Retina (tissue), 1 donor: Measurements from ENCODE around the gene DPYSL4.
"Not testable (repeated sequence)": the region's sequence is repeated elsewhere in the genome, so short reads cannot be mapped to it uniquely, and the experiment has no call there.

Experiments
- DNase-seq: peaks from one replicate; pipeline ENCODE4 v3.0.0-alpha.2; 2016

Gene DPYSL4

DNA sequence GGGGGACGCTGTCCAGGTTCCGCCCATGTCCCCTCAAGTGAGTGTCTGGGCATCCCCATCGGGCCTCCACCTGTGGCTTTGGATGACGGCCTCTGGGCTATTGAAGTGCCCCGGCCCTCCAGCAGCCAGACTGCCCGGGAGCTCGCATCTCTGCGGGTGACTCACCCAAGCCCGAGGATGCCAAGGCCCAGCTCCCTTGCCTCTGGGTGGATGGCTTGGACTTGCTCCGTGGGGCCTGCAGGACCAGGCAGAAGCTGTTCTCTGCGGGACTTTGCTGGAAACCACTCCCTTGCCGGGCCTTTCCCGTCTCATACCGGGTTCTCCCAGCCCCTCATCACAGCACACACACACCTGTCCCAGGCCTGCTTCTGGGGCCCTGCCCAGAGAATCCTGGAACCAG lies 22.4 kb downstream of the DPYSL4 start:
- no peak for DNase-seq

DNA sequence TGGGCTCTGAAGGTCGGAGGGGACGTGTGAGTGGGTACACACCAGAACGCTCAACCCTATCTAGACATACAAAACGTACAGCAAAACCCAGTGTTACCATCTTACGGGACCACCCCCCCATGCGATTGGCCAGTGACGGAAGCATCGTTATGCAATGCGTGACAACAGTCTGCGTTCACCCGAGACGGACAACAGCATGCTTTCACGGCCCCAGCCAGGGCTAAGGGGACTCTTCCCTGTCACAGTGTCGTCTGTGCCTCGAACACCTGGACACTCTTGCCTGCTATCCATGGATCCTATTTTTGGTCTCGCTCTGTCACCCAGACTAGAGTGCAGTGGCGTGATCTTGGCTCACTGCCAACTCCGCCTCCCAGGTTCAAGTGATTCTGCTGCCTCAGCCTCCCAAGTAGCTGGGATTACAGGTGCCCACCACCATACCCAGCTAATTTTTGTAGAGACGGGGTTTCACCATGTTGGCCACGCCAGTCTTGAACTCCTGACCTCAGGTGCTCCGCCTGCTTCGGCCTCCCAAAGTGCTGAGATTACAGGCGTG lies 23.3 kb downstream of the DPYSL4 start:
- no peak for DNase-seq

DNA sequence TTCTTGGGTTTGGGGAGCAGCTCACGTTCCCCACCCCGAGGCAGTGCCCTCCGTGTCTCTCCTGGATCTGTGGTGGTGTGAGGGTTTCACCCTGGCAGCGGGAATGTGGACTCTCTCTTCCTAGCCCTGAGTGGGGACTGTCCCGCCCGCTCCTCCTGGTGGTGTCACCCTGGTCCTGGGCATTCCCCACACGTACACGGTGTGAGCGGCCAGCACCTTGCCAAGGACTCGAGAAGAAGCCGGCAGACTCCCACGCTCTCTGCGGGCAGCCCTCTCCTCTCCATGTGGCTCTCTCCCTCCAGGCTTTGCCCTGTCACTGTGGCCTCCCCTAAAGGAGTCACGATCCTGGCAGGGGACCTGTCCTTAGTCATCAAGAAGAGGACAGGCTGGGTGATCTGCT lies 24.0 kb downstream of the DPYSL4 start:
- DNase-seq, result no peak

DNA sequence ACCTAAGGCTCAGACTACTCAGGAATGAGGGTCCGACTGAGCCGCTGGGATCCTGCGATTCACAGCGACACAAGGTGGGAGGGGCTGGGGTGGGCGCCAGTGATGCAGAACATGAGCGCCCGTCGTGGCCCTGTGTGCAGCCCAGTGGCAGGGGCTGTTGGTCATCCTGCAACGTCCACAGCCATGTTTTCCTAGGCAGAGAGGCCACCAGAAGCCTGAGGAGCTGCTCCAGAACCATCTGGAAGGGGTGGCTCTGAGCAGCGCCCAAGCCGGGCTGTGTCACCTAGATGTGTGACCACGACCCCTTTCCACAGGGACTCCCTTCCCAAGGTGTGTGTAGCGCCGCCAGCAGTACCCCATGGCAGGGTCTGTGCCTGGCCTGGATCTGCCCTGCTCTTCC lies 24.5 kb downstream of the DPYSL4 start:
- DNase-seq, result no peak

DNA sequence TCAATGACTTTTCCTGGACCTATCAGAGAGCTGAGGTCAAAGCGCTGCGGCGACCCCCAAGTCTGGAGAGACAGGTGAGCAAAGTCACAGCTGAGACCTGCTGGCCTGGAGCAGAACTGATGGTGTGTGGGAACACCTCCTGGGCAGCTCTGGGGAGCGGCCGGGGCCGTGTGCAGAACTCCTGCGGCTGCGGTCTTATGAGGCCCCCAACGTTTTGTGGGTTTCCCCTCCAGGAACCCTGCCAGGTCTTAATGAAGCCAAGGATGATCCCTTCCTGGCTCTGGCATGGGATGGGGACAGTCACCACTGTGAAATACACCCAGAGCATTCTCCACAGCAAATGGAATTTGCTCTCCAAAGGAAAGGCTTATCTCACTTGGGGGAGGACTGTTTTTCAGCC lies 26.1 kb downstream of the DPYSL4 start:
- DNase-seq, result no peak

DNA sequence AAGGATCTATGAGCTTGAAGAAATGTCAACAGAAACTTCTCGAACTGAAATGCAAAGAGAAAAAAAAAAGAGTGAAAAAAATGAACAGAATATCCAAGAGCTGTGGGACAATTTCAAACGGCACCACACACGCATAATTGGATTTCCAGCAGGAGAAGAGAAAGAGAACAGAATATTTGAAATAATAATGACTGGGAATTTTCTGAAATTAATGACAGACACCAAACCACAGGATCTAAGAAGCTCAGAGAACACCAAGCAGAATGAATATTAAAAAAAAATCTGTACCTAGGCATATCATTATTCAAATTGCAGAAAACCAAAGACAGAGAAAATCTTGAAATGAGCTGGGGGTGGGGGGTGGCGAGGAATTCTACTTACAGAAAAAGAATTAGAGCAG lies 27.2 kb downstream of the DPYSL4 start:
- no peak for DNase-seq

DNA sequence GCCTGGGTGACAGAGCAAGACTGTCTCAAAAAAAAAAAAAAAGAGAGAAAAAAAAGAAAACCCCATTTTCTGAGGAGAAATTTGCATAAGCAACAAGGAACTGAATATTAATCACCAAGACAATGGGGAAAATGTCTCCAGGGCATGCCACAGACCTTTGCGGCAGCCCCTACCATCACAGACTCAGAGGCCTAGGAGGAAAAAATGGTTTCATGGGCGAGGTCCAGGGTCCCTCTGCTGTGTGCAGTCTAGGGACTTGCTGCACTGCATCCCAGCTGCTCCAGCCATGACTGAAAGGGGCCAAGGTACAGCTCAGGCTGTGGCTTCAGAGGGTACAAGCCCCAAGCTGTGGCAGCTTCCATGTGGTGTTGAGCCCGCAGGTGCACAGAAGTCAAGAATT lies 29.7 kb downstream of the DPYSL4 start:
- not testable (repeated sequence) for DNase-seq

DNA sequence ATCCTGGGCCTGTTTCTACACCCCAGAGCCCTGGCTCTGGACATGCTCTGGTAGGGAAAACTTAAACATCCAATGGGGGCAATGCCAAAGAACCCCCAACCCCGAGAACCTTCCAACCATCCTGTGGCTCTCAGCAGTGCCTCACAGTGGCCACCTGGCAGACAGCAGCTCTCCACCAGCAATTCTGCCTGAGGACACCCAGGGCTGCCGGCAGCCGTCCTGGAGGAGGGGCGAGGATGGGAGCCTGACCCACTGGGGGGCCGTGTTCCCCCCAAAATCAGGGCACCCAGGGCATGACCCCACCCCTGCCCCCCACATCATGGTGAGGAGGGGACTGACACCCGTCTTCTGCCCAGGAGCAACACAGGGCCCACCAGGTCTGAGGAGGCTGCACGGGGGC lies 32.7 kb downstream of the DPYSL4 start:
- no peak for DNase-seq

DNA sequence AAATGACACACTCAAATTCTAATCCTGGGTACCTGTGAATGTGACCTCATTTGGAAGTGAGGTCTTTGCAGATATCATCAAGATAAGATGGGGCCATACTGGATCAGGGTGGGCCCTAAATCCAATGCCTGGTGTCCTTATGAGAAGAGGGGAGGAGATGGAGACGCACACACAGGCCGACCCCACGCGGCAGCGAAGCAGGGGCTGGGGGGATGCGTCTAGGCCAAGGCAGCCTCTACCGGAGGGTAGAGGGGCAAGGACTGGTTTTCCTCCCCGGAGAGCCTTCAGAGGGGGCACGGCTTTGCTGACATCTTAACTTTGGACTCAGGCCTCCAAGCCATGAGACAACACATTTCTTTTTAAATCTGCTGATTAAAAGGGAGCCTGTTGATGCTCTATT lies 33.3 kb downstream of the DPYSL4 start:
- no peak for DNase-seq

DNA sequence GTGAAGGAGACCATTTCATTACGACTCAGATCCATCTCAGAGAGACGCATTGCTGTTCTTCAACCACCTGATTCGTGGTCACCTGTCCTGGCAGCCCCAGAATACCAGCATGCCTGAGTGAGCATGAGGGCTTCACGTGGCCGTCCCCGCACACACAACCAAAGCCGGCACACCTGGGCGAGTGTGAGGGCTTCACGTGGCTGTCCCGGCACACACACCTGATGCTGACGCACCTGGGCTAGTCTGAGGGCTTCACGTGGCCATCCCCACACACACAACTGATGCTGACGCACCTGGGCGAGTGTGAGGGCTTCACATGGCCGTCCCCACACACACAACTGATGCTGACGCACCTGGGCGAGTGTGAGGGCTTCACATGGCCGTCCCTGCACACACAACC lies 34.2 kb downstream of the DPYSL4 start:
- not testable (repeated sequence) for DNase-seq

DNA sequence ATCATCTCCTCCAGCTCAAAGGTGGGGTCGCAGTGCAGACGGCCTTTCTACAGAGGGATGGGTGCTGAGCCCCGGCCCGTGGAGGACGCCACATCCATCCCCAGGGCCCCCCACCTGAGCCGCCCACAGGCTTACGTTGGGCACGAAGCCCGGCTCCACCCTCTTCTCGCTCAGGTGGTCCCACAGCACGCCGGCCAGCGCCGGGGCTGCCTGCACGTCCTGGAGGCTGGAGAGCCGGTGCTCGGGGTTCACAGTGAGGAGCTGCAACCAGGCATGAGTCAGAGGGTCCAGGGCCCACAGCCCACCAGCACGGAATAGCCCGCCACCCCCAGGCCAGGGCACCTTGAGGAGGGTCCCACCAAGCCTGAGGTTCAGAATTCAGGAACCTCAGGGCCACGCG lies 36.0 kb downstream of the DPYSL4 start:
- DNase-seq, result no peak

DNA sequence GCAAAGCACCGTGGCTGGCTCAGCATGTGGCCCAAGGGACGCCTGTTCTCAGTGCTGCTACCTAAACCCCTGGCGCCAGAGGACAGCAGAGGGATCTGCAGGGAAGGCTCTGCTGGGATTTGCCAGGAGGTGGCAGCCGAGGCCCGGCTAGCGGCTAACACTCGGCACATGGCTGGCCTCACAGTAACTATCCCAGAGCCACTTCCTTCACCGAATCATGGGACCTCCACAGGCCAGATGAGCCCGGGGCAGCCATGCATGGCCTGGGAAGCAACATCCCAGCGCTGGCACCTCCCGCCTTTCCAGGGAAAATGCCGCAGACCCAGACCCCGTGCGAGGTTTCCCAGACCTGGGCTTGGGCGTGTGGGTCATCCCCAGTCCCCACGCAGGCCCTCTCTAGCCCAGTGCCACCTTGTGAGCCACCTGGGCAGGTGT lies 36.4 kb downstream of the DPYSL4 start:
- DNase-seq, result peak; percentile 85

DNA sequence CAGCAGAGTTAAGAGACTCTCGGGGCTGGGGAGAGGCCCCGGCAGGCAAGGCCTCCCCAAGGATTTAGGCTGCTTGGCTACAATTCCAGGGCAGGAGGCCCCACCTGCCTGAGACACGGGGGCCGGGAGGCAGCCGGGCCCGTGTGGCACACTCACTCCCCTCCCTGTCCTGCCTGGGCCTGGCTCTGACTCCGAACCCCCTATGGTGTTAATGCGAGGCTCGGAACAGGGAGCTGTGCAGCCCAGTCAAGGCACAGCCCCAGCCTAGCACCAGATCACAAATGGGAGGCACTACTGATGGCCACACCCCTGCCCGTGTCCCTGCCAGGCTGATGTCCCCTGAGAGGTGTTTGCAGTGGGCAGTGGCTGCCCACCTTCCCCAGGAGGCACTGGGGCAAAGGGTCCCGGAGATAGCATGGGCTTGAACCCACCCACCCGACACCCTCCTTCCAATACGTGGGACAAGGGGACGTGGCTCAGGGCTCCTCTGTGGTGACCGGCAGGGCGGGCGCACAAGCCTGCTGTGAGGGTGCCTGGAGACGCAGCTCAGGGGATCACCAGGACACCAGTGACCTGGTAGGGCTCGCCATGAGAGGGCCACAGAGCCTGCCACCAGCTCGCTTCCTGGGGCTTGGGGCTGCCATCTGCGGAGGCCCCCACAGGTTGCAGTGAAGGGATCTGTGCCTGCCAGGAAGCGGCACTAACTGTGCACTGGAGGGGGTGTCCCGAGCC lies 37.0 kb downstream of the DPYSL4 start:
- no peak for DNase-seq

DNA sequence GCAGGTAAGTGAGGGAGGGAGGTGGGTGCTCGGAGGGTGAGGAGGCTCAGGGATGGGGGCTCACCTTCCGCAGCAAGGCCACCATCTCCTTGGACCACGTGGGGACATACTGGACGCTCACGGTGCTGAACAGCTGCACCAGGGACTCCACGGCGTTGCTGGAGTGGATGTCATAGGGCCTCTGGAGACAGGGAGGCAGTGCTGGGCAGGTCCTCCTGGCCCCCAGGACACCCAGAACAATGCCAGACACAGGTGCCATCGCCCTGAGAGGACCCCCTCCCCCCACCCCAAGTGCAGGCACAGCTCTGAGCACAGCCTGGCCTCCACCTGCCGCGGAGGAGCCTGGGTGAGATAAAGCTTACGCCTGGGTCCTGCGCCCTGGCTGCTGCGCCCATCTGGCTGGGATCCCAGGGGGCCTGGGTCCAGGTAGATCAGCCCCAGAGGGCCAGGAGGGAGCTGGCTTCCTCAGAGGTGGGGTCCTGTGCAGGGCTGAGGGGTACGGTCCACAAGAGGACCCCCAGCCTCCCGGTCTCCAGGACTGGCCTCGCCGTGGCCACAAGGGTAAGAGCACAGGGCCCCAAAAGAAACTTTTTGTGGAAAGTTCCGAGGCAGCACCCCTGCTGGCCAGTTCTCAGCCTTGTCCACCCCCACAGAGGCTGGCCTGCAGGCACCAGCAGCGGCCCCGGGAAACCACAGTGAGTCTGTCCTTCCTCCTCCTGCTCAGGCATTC lies 37.8 kb downstream of the DPYSL4 start:
- DNase-seq, result no peak

DNA sequence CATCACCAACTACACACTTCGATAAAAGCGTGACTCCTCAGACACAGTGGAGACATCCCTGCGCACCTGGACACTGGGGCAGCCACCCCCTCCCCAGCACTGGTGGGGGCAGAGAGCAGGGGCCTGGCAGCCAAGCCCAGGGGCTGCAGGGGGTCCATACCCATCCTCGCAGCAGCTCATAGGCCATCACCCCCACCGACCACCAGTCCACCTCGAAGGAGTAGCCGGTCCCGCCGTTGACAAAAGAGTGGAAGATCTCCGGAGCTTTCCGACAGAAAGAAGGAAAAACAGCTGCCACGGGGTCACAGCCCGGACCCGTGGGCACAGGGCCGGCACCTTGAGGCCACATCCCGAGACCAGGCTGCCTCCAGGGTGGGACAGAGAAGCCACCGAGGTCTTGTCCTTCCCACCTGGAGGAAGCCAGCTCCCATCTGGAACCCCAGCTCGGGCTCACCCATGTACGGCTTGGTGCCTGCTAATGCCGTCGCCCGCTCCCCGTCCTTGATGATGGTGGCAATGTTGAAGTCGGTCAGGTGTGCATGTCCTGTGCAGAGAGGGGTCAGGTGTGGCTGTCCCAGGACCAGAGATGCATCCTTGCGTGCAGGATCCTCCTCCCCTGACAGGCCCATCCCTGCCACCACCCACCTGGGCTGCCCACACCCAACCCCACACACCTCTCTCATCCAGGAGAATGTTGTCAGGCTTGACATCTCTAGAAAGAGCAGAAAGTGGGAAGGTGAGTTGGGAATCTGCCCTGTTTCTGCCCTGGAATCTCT lies 38.5 kb downstream of the DPYSL4 start:
- DNase-seq, result no peak

DNA sequence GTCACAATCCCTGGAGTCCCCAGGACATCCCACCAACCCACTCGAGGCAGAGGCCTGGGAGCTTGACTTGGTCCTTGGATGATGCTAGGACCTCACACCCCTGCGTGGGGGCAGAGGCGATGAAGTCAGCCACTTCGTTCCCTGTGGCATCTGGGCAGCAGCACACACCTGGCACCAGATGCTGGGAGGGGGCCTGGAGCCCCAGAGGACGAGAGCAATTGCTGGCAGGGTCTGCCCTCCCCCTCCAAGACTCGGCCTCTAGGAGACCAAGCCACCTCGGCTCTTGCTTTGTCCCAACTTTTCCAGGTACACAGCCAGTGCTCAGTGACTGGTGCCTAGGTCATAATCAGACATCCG lies 39.1 kb downstream of the DPYSL4 start:
- no peak for DNase-seq

DNA sequence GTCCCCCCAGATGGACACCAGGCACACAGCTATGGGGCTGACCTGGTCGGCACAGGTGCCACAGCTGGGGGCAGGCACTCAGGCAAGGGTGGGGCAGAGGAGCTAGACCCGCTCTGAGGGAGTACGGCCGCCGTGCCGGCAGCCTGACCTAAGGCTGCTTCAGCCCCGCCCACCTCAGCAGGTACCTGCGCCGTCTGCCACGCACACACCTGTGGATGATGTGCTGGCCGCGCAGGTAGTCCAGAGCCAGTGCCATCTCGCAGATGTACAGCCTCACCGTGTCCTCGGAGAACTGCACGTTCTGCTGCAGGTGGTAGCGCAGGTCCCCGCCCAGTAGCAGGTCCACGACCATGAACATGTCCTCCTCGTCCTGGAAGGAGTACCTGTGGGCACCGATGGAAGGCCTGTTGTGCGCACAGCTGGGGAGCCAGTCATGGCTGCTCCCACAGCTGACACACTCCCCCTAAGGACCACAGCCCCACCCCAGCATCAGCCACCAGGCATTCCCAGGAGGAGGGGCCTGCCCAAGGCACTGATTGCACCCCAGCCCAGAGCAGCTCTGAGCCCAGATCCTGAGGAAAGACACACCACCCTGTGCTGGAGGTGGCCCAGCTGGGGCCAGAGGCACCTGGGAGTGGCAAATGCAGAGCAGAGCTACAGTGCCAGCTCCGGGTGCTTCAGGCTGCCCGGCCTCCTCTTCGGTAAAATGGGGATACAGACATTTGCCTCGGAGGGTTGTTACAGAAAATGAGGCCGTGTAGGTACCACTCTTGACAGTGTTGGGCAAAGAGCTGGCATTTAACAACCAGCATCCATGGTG lies 40.0 kb downstream of the DPYSL4 start:
- DNase-seq, result no peak

DNA sequence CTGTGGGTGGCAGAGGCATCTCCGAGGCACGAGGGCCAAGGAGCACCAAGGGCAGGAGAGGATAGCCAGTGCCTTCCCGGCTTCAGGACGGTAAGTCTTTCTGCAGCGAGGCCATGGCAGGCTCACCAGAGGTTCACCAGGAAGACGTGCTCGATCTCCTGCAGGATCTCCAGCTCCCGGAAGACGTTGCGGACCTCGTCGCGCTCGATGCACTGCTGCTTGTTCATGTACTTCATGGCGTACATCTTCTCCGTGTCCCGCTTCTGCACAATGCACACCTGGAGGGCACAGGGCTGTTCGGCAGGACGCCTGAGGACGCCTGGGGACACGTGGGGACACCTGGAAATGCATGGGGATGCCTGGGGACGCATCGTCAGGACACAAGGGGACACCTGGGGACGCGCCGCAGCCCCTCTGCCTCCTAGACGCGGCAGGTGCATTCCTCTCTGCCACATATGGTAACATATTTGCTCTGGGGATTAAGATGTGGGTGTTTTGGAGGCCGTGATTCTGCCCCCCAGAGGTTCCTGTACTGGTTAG lies 41.2 kb downstream of the DPYSL4 start:
- DNase-seq, result no peak

DNA sequence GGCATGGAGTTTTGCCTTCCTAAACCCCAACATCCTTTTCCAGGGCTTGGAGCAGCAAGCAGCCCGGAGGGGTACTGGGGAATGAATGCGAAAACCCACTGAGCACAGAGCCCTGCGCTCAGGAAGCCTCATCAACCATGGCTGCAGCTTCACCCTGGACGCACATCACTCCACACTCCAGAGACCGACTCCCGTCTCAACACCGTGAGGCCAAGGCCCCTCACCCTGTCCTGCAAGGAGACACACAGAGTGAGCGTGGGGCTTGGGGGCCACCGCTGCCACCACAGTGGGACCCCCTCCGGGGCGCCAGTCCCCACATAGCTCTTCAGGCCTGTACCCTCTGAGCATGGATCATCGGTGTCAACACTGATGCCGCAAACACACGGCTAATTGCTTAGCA lies 41.9 kb downstream of the DPYSL4 start:
- no peak for DNase-seq

DNA sequence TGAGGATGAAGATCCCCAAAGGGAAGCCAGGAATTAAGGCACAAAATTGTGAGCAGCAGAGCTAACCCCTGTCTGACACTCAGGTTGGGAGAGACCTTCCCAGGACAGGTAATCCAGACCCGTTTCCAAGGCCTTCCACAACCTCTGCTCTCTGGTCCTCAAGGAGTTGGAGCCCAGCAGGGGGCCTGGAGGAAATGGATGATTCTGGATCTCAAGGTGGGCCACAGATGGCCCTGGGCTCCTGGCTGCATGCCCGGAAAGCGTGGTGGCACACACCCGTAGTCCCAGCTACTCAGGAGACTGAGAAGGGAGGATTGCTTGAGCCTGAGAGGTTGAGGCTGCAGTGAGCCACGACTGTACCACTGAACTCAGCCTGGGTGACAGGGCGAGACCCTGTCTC lies 42.3 kb downstream of the DPYSL4 start:
- DNase-seq, result no peak

DNA sequence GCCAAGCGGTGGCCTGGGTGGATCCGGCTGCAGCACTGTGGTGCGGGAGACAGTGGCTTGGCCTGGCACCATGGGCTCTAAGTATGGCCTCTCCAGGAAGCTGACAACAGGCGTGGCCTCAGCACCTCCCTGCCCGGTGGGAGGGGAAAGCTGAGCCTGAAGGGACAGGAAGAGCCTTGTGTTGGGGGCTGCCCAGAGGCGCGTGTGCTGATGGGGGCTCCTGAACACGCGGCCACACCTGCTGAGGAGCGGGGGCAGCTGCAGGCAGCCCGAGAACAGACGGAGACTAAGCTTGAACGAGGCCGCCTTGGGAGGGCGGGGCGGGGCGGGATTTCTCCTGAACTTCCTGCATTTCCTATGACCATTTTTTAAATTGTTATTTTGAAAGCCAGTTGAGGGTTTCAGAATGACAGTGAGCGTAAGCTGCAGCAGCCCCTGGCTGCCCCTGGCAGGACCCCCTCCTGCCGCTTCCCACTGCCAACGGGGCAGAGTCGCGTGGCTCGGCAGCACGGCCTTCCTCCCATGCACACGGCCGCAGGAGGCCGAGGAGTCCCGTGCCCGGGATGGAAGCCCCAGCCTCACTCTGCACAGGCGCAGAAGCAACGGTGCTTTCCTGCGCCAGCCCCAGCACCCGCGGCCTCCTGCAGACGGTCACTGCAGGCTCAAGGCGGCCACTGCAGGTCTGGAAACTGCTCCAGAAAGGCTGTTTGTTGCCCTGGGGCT lies 43.2 kb downstream of the DPYSL4 start:
- DNase-seq, result peak; percentile 58
